Measurements from ENCODE around the gene NINJ2.
"Not testable (repeated sequence)": the region's sequence is repeated elsewhere in the genome, so short reads cannot be mapped to it uniquely, and the experiment has no call there.

NINJ2 gene

GRCh38 chr12:669576-669945 is 6.3 kb upstream of the NINJ2 start:
- no peak for DNase-seq

GRCh38 chr12:668090-668481 is 4.8 kb upstream of the NINJ2 start:
- DNase-seq = no peak

GRCh38 chr12:666766-667308 is 3.6 kb upstream of the NINJ2 start:
- no peak for DNase-seq

GRCh38 chr12:666066-666465 is 2.8 kb upstream of the NINJ2 start:
- no peak for DNase-seq

GRCh38 chr12:664779-665092 is 1.5 kb upstream of the NINJ2 start:
- no peak for DNase-seq

GRCh38 chr12:664075-664778 is 982 bp upstream of the NINJ2 start:
- DNase-seq = no peak

- peak; percentile 66 for DNase-seq
Observed at GRCh38 chr12:662566-663292, 516 bp downstream of the NINJ2 start.

GRCh38 chr12:661720-662486 is 1.3 kb downstream of the NINJ2 start:
- no peak for DNase-seq

GRCh38 chr12:659090-659683 is 4.1 kb downstream of the NINJ2 start:
- DNase-seq = no peak

GRCh38 chr12:650983-651382 is 12.3 kb downstream of the NINJ2 start:
- DNase-seq = no peak

- DNase-seq = no peak
Observed at GRCh38 chr12:647385-648085, 15.7 kb downstream of the NINJ2 start.

GRCh38 chr12:646442-647384 is 16.5 kb downstream of the NINJ2 start:
- DNase-seq = peak; percentile 69

GRCh38 chr12:645563-646071 is 17.6 kb downstream of the NINJ2 start:
- DNase-seq = no peak

GRCh38 chr12:644818-645552 is 18.3 kb downstream of the NINJ2 start:
- no peak for DNase-seq

- DNase-seq = no peak
Observed at GRCh38 chr12:644303-644639, 19.0 kb downstream of the NINJ2 start.

GRCh38 chr12:643475-644302 is 19.6 kb downstream of the NINJ2 start:
- peak; percentile 68 for DNase-seq

GRCh38 chr12:642633-643474 is 20.4 kb downstream of the NINJ2 start:
- DNase-seq = peak; percentile 83

- not testable (repeated sequence) for DNase-seq
Observed at GRCh38 chr12:641321-641720, 21.9 kb downstream of the NINJ2 start.

GRCh38 chr12:640773-641172 is 22.5 kb downstream of the NINJ2 start:
- no peak for DNase-seq
